Left kidney (tissue), 2 donors: ENCODE measurements around the gene MTOR. TPM values are rescaled to one million over a fixed set of nuclear protein-coding genes. Genes with fewer than 3 reads are reported as not detected.
A peak's percentile ranks its signal among the peaks of the same experiment; 100 is the strongest.
"Not testable (repeated sequence)": the region's sequence is repeated elsewhere in the genome, so short reads cannot be mapped to it uniquely, and the experiment has no call there.

Experiments used
- DNase-seq: peaks from one replicate; pipeline ENCODE4 v3.0.0-alpha.2; 2013
- polyA plus RNA-seq: library from polyadenylated mRNA; unstranded; fragments of 120-200 nt; gene quantifications from one replicate; pipeline ENCODE4 v1.2.1, GENCODE V29; 2013; ENCODE audit not compliant: insufficient read length

MTOR gene
- polyA plus RNA-seq, 1 donor, result 56.6 TPM

GRCh38 chr1:11114966-11115365 is 147.4 kb downstream of the MTOR start:
- no peak for DNase-seq

- DNase-seq, result no peak
These were observed 153.1 kb downstream of the MTOR start for GRCh38 chr1:11109047-11109760.

GRCh38 chr1:11107599-11107998 is 154.8 kb downstream of the MTOR start:
- peak; percentile 33 for DNase-seq

- DNase-seq, result no peak
These were observed 156.8 kb downstream of the MTOR start for GRCh38 chr1:11105586-11105985.

- DNase-seq, result no peak
These were observed 161.0 kb downstream of the MTOR start for GRCh38 chr1:11101347-11101746.

- DNase-seq, result not testable (repeated sequence)
These were observed 161.5 kb downstream of the MTOR start for GRCh38 chr1:11100806-11101205.

GRCh38 chr1:11100149-11100493 is 162.2 kb downstream of the MTOR start:
- no peak for DNase-seq

- DNase-seq, result peak; percentile 88
These were observed 162.8 kb downstream of the MTOR start, which contains the start of gene EXOSC10 for GRCh38 chr1:11099310-11100148. TSS of gene EXOSC10 (minus strand) at chr1:11099869. CDS start at chr1:11099831, 38 bp downstream.

- DNase-seq, result no peak
These were observed 163.4 kb downstream of the MTOR start for GRCh38 chr1:11098931-11099309.

- not testable (repeated sequence) for DNase-seq
These were observed 178.6 kb downstream of the MTOR start for GRCh38 chr1:11083784-11084183.

GRCh38 chr1:11080931-11081330 is 181.4 kb downstream of the MTOR start:
- DNase-seq, result no peak

- no peak for DNase-seq
These were observed 183.7 kb downstream of the MTOR start for GRCh38 chr1:11078631-11079030.

- DNase-seq, result not testable (repeated sequence)
These were observed 189.0 kb downstream of the MTOR start for GRCh38 chr1:11073398-11073797.

GRCh38 chr1:11072216-11072917 is 190.0 kb downstream of the MTOR start:
- no peak for DNase-seq

- no peak for DNase-seq
These were observed 190.7 kb downstream of the MTOR start for GRCh38 chr1:11071463-11072215.

GRCh38 chr1:11070876-11071275 is 191.5 kb downstream of the MTOR start:
- no peak for DNase-seq

- no peak for DNase-seq
These were observed 193.5 kb downstream of the MTOR start for GRCh38 chr1:11068600-11069473.

GRCh38 chr1:11067716-11068599 is 194.4 kb downstream of the MTOR start:
- no peak for DNase-seq

GRCh38 chr1:11065796-11066195 is 196.6 kb downstream of the MTOR start:
- DNase-seq, result no peak

- DNase-seq, result no peak
These were observed 197.4 kb downstream of the MTOR start for GRCh38 chr1:11064942-11065341.
